Measurements from ENCODE around the gene KIAA1586. TPM values are rescaled to one million over a fixed set of nuclear protein-coding genes. Genes with fewer than 3 reads are reported as not detected.

KIAA1586 gene
- total RNA-seq, 1 experiment from 2014 or later: 12.3 TPM

DNA sequence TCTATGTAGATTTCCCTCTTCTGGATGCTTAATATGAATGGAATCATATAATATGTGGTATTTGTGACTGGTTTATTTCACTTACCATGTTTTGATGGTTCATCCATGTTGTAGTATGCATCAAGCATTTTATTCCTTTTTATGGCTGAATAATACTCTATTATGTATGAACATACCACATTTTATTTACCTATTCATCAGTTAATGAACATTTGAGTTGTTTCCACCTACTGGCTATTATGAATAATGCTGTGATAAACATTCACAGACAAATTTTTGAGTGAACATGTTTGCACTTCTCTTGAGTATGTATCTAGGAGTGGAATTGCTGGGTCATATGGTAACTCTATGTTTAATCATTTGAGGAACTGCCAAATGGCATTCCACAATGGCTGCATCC lies 28.6 kb downstream of the KIAA1586 start:
- Histone ChIP-seq H3K36me3 (ENCODE audit: insufficient read depth, low read length) (no peaks in the 10 kb centered on the region; the same call in 1 of the 2 replicates), H3K9me2 (replicated peaks; ENCODE audit: insufficient read depth, low read length) (no peaks in the 10 kb centered on the region), H3K9me3 (ENCODE audit: low read length) (no peaks in the 10 kb centered on the region), H3K4me2 (ENCODE audit: low read depth, low read length, poor library complexity, severe bottlenecking) (no peak overlapping the region), H3K27ac (ENCODE audit: low read length) (no peak overlapping the region), H3K79me2 (ENCODE audit: low read length) (no peaks in the 10 kb centered on the region), H4K20me1 (ENCODE audit: insufficient read depth, low read depth, low read length) (no peaks in the 10 kb centered on the region), H2AFZ (ENCODE audit: low read length) (no peak overlapping the region), H3K4me1 (ENCODE audit: low read length) (no peaks in the 10 kb centered on the region), H3K4me3 (ENCODE audit: low read length) (no peak overlapping the region), H3K9ac (ENCODE audit: low read length) (no peak overlapping the region), H3K27me3 (ENCODE audit: low read length) (no peaks in the 10 kb centered on the region)
- no peak for DNase-seq

GRCh38 chr6:57078531-57079207 lies 32.2 kb downstream of the KIAA1586 start:
- Histone ChIP-seq H3K4me2 (ENCODE audit: low read depth, low read length, poor library complexity, severe bottlenecking) (no peak overlapping the region), H3K79me2 (ENCODE audit: low read length) (peaks cover 6% of the 10 kb centered on the region; the same call in 1 of the 2 replicates), H2AFZ (ENCODE audit: low read length) (no peak overlapping the region), H3K36me3 (ENCODE audit: insufficient read depth, low read length) (no peaks in the 10 kb centered on the region; the same call in 1 of the 2 replicates), H3K9me2 (replicated peaks; ENCODE audit: insufficient read depth, low read length) (0 out of 2 replicates have a peak, but pooled peaks cover 3% of the 10 kb centered on the region), H4K20me1 (ENCODE audit: insufficient read depth, low read depth, low read length) (no peaks in the 10 kb centered on the region), H3K4me1 (ENCODE audit: low read length) (no peaks in the 10 kb centered on the region), H3K9ac (ENCODE audit: low read length) (no peak overlapping the region), H3K9me3 (ENCODE audit: low read length) (0 out of 2 replicates have a peak, but pooled peaks cover 5% of the 10 kb centered on the region), H3K27ac (ENCODE audit: low read length) (no peak overlapping the region), H3K27me3 (ENCODE audit: low read length) (no peaks in the 10 kb centered on the region), H3K4me3 (ENCODE audit: low read length) (no peak overlapping the region)
- no peak for DNase-seq

DNA sequence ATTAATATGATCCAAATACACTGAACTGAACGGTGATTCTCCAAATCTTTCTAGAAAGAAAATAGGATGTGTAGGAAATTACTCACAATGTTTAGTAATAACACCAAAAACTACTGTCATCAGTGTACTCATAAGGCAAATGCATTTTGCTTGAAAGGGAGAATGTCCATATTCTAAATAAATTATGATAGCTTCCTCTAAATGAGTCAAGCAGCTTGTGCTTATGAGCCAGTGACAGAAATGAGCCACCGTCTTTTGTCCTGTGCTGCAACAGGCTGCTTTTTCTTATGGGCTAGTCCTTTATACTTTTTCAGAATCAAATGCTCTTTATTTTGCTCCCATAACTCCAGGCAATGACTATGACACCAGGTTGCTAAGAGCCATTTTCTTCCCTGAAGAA lies 39.0 kb downstream of the KIAA1586 start:
- Histone ChIP-seq H3K9ac (ENCODE audit: low read length) (no peak overlapping the region), H3K36me3 (ENCODE audit: insufficient read depth, low read length) (no peaks in the 10 kb centered on the region; the same call in 1 of the 2 replicates), H3K27me3 (ENCODE audit: low read length) (no peaks in the 10 kb centered on the region), H3K4me1 (ENCODE audit: low read length) (peaks cover 8% of the 10 kb centered on the region), H3K9me2 (replicated peaks; ENCODE audit: insufficient read depth, low read length) (0 out of 2 replicates have a peak, but pooled peaks cover 3% of the 10 kb centered on the region), H3K4me2 (ENCODE audit: low read depth, low read length, poor library complexity, severe bottlenecking) (no peak overlapping the region), H3K9me3 (ENCODE audit: low read length) (0 out of 2 replicates have a peak, but pooled peaks cover 1% of the 10 kb centered on the region), H2AFZ (ENCODE audit: low read length) (no peak overlapping the region), H3K4me3 (ENCODE audit: low read length) (no peak overlapping the region), H3K27ac (ENCODE audit: low read length) (no peak overlapping the region), H3K79me2 (ENCODE audit: low read length) (peaks cover 3% of the 10 kb centered on the region; the same call in 1 of the 2 replicates), H4K20me1 (ENCODE audit: insufficient read depth, low read depth, low read length) (no peaks in the 10 kb centered on the region)
- DNase-seq: no peak

DNA sequence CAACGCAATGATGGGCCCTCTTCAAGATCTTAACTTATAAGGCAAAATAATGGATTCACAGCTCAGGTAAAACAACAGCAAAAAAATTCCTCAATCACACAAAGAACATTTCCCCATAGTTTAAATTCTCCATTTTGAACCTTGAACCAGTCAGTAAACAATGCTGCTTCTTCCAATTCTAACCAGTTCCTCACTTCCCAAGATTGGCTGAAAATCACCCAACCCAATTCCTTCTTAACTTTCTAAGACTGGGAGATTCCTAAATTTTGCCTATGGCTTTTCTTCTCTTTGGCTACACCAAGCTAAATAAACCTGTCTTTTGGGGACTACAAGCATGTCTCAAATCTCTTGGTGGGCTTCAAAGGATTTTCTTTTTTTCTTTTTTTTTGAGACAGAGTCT lies 40.4 kb downstream of the KIAA1586 start:
- no peak overlapping the region for H3K4me3 ChIP-seq (ENCODE audit: low read length)
- no peak overlapping the region for H3K4me2 ChIP-seq (ENCODE audit: low read depth, low read length, poor library complexity, severe bottlenecking)
- H3K9me2 ChIP-seq (replicated peaks; ENCODE audit: insufficient read depth, low read length): no peaks in the 10 kb centered on the region
- H3K4me1 ChIP-seq (ENCODE audit: low read length): peaks cover 13% of the 10 kb centered on the region
- no peaks in the 10 kb centered on the region for H3K9me3 ChIP-seq (ENCODE audit: low read length)
- H3K36me3 ChIP-seq (ENCODE audit: insufficient read depth, low read length): peaks cover 1% of the 10 kb centered on the region; the same call in 1 of the 2 replicates
- H3K79me2 ChIP-seq (ENCODE audit: low read length): peaks cover 6% of the 10 kb centered on the region
- H3K27me3 ChIP-seq (ENCODE audit: low read length): no peaks in the 10 kb centered on the region
- H2AFZ ChIP-seq (ENCODE audit: low read length): no peak overlapping the region
- no peak for DNase-seq
- H3K27ac ChIP-seq (ENCODE audit: low read length): no peak overlapping the region
- no peak overlapping the region for H3K9ac ChIP-seq (ENCODE audit: low read length)
- H4K20me1 ChIP-seq (ENCODE audit: insufficient read depth, low read depth, low read length): no peaks in the 10 kb centered on the region

- Histone ChIP-seq H3K4me1 (ENCODE audit: low read length) (peaks cover 24% of the 10 kb centered on the region), H3K27ac (ENCODE audit: low read length) (no peak overlapping the region), H3K27me3 (ENCODE audit: low read length) (no peaks in the 10 kb centered on the region), H3K9ac (ENCODE audit: low read length) (no peak overlapping the region), H4K20me1 (ENCODE audit: insufficient read depth, low read depth, low read length) (no peaks in the 10 kb centered on the region), H3K4me2 (ENCODE audit: low read depth, low read length, poor library complexity, severe bottlenecking) (no peak overlapping the region), H2AFZ (ENCODE audit: low read length) (0 out of 2 replicates have a peak overlapping the region, but pooled peaks have one; percentile 43), H3K79me2 (ENCODE audit: low read length) (peaks cover 17% of the 10 kb centered on the region), H3K4me3 (ENCODE audit: low read length) (no peak overlapping the region), H3K36me3 (ENCODE audit: insufficient read depth, low read length) (peaks cover 12% of the 10 kb centered on the region), H3K9me3 (ENCODE audit: low read length) (no peaks in the 10 kb centered on the region), H3K9me2 (replicated peaks; ENCODE audit: insufficient read depth, low read length) (no peaks in the 10 kb centered on the region)
- no peak for DNase-seq
Measured at GRCh38 chr6:57087916-57088315, 41.4 kb downstream of the KIAA1586 start.

- Histone ChIP-seq H3K9me2 (replicated peaks; ENCODE audit: insufficient read depth, low read length) (no peaks in the 10 kb centered on the region), H3K4me3 (ENCODE audit: low read length) (peak overlapping the region; percentile 61), H3K4me2 (ENCODE audit: low read depth, low read length, poor library complexity, severe bottlenecking) (peak overlapping the region; percentile 83), H4K20me1 (ENCODE audit: insufficient read depth, low read depth, low read length) (no peaks in the 10 kb centered on the region), H3K79me2 (ENCODE audit: low read length) (peaks cover 30% of the 10 kb centered on the region), H3K27me3 (ENCODE audit: low read length) (no peaks in the 10 kb centered on the region), H3K4me1 (ENCODE audit: low read length) (peaks cover 34% of the 10 kb centered on the region), H3K9me3 (ENCODE audit: low read length) (no peaks in the 10 kb centered on the region), H3K27ac (ENCODE audit: low read length) (peak overlapping the region; percentile 32; the same call in 1 of the 2 replicates), H3K9ac (ENCODE audit: low read length) (peak overlapping the region; percentile 75), H3K36me3 (ENCODE audit: insufficient read depth, low read length) (peaks cover 23% of the 10 kb centered on the region), H2AFZ (ENCODE audit: low read length) (peak overlapping the region; percentile 60; the same call in 1 of the 2 replicates)
- DNase-seq: no peak
Measured at GRCh38 chr6:57089265-57089664, 42.8 kb downstream of the KIAA1586 start.

DNA sequence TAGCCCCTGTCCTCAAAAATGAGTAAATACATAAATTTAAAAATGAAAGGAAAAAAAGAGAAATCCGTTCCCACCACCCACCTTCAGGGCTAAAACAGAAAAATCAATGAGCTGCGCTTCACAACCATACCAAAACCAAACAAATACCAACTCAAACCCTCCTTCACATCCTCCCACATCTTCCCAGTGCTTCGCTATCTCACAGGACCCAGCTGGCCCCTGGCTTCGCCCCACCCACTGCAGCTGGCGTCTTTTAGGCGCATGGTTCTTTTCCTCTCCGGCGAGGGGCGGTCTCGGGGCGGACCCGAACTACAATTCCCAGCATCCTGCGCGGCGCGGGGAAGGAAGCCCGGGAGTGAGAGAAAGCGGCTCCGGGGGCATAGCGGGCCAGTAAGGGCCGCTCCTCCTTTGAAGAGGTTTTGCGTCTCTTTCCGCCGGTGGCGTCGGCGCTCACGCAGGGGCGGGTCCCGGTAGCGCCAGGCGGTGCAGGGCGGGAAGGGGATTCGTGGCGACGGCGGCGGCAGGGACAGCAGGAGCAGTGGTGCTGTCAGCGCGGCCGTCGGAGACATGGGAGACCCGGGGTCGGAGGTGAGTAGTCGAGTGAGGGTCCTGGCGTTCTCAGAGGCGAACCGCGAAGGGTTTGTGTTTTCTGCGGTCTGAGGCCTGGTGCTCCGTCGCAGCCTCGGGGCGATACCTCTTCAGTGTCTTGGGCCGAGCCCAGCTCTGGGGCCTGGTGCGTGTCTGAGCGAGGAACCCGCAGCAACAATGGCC lies 43.4 kb downstream of the KIAA1586 start, which contains the start of gene ZNF451:
ZNF451 (plus strand) TSS at position 502 of the 771 bp plus-strand sequence; CDS start at position 568, 66 bp downstream.
- Histone ChIP-seq H3K9me3 (ENCODE audit: low read length) (no peaks in the 10 kb centered on the region), H3K9ac (ENCODE audit: low read length) (peak within 1 kb of the TSS; percentile 75), H3K36me3 (ENCODE audit: insufficient read depth, low read length) (peaks cover 26% of the 10 kb centered on the region), H3K27me3 (ENCODE audit: low read length) (no peaks in the 10 kb centered on the region), H2AFZ (ENCODE audit: low read length) (peak within 1 kb of the TSS; percentile 60; the same call in 1 of the 2 replicates), H3K79me2 (ENCODE audit: low read length) (peaks cover 36% of the 10 kb centered on the region), H3K9me2 (replicated peaks; ENCODE audit: insufficient read depth, low read length) (no peaks in the 10 kb centered on the region), H3K27ac (ENCODE audit: low read length) (peak within 1 kb of the TSS; percentile 32; the same call in 1 of the 2 replicates), H3K4me1 (ENCODE audit: low read length) (peaks cover 34% of the 10 kb centered on the region), H3K4me2 (ENCODE audit: low read depth, low read length, poor library complexity, severe bottlenecking) (peak within 1 kb of the TSS; percentile 83), H3K4me3 (ENCODE audit: low read length) (peak within 1 kb of the TSS; percentile 61), H4K20me1 (ENCODE audit: insufficient read depth, low read depth, low read length) (no peaks in the 10 kb centered on the region; the same call in 1 of the 2 replicates)
- DNase-seq: peak; percentile 99

Measured in Karpas-422 (cell line).